Upper lobe of left lung (tissue), 4 donors: ENCODE data around the gene PJA2.

Source experiments
- CTCF ChIP-seq, 6 experiments: fragments of 450-650 bp in 4 of 6; fragments of 200-600 bp in 2 of 6; sonication (generic) in 2 of 6; IDR thresholded peaks; one replicate each; pipeline ENCODE4 v1.5.1; 2016 to 2019; ENCODE audit warnings: antibody characterized with exemption in 6 of 6
- EP300 ChIP-seq, 4 donors: sonication (generic); formaldehyde crosslinking; IDR thresholded peaks; one replicate each; pipeline ENCODE4 v1.5.1; 2017; ENCODE audit warnings: antibody characterized with exemption in 4 of 4, control low read depth in 2 of 4
- POLR2AphosphoS5 ChIP-seq, 2 donors: sonication (generic); formaldehyde crosslinking; IDR thresholded peaks; one replicate each; pipeline ENCODE4 v1.5.1; 2017; ENCODE audit warnings: antibody characterized with exemption in 2 of 2

- TF ChIP-seq EP300 (IDR thresholded peaks at IDR 0.05) (no peak), POLR2AphosphoS5 (IDR thresholded peaks at IDR 0.05) (no peak), CTCF (IDR thresholded peaks at IDR 0.05) (no peak)
These were observed 60.4 kb downstream of the PJA2 start for GRCh38 chr5:109349388-109349787.
